ENCODE data around the gene TBCB.

Gene TBCB

GRCh38 chr19:36081385-36081784, 33.9 kb upstream of the TBCB start:
- no peak for TF ChIP-seq CTCF (IDR thresholded peaks at IDR 0.05)

GRCh38 chr19:36081894-36082293, 33.4 kb upstream of the TBCB start:
- TF ChIP-seq CTCF (IDR thresholded peaks at IDR 0.05) = no peak
- Histone ChIP-seq H3K27ac (no peak overlapping the region), H3K4me3 (no peak overlapping the region)
- no peak for DNase-seq (ENCODE audit: low spot score)

More at GRCh38 chr19:36081385-36081784, 33.9 kb upstream of the TBCB start:
- H3K27ac ChIP-seq = no peak overlapping the region
- no peak overlapping the region for H3K4me3 ChIP-seq
- no peak for DNase-seq (ENCODE audit: low spot score)

- no peak overlapping the region for H3K27ac ChIP-seq
- no peak for DNase-seq (ENCODE audit: low spot score)
- no peak overlapping the region for H3K4me3 ChIP-seq
- TF ChIP-seq CTCF (IDR thresholded peaks at IDR 0.05) = no peak
These were observed 32.4 kb upstream of the TBCB start for GRCh38 chr19:36082916-36083315.

- Histone ChIP-seq H3K27ac (no peak overlapping the region), H3K4me3 (no peak overlapping the region)
- TF ChIP-seq CTCF (IDR thresholded peaks at IDR 0.05) = no peak
- DNase-seq (ENCODE audit: low spot score) = no peak
These were observed 30.8 kb upstream of the TBCB start for GRCh38 chr19:36084231-36085009.

GRCh38 chr19:36086326-36086725, 28.9 kb upstream of the TBCB start:
- TF ChIP-seq CTCF (IDR thresholded peaks at IDR 0.05) = no peak
- DNase-seq (ENCODE audit: low spot score) = no peak

GRCh38 chr19:36089847-36090246, 25.4 kb upstream of the TBCB start:
- DNase-seq (ENCODE audit: low spot score) = no peak
- no peak overlapping the region for H3K4me3 ChIP-seq
- H3K27ac ChIP-seq = no peak overlapping the region
- TF ChIP-seq CTCF (IDR thresholded peaks at IDR 0.05) = no peak

More at GRCh38 chr19:36086326-36086725, 28.9 kb upstream of the TBCB start:
- Histone ChIP-seq H3K4me3 (no peak overlapping the region), H3K27ac (no peak overlapping the region)

Data from coronary artery (tissue), 2 donors.